ENCODE data around the gene ARL8A. TPM values are rescaled to one million over a fixed set of nuclear protein-coding genes. Genes with fewer than 3 reads are reported as not detected.

ARL8A gene
- total and polyA plus RNA-seq, 2 donors (not counting 1 experiment from before 2014, with no cell fraction given), result 18.7 to 35.8 TPM

DNA sequence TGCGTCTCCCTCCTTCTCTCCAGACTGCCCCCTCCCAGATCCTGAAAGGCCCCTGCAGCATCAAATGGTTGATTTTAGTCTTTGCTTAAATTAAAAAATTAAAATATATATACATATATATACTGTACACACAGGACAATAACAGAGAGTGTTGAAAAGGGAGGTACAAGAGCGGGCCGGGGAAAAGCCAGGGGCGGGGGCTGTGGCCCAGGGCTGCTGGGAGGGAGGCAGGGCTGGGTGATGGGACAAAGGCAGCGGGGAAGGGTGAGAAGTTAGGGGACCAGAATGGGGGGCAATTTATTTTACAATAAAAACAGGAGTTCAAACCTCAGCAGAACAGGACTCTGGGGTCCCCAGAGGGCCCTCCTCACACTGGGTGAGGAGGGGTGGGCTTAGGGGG, 10.5 kb downstream of the ARL8A start:
- Histone ChIP-seq H3K4me1 (ENCODE audit: control insufficient read depth, extremely low read depth, insufficient read depth, low read length) (peaks cover 2% of the 10 kb centered on the region), H3K4me3 (replicated peaks in 1 of 4; ENCODE audit: control extremely low read depth in 1 of 4, insufficient read depth in 1 of 4, low read depth in 3 of 4, low read length in 4 of 4) (no peak overlapping the region), H3K9me3 (ENCODE audit: control insufficient read depth, insufficient read depth, low read depth, low read length) (no peaks in the 10 kb centered on the region), H3K27me3 (ENCODE audit: control insufficient read depth, insufficient read depth, low read length) (no peaks in the 10 kb centered on the region), H3K27ac (ENCODE audit: insufficient read depth, low read length) (no peak overlapping the region), H3K9ac (ENCODE audit: insufficient read depth, low read length) (no peak overlapping the region), H4K20me1 (ENCODE audit: control insufficient read depth, extremely low read depth, insufficient read depth, low read length) (no peaks in the 10 kb centered on the region), H3K36me3 (ENCODE audit: control insufficient read depth, insufficient read depth, low read length) (peaks cover 7% of the 10 kb centered on the region), H3K4me2 (ENCODE audit: extremely low read depth, insufficient read depth, low read length) (no peak overlapping the region), H2AFZ (ENCODE audit: low read length) (no peak overlapping the region), H3K79me2 (ENCODE audit: control insufficient read depth, insufficient read depth, low read length) (no peaks in the 10 kb centered on the region)
- no peak for DNase-seq (ENCODE audit: low read depth in 2 of 2)
- TF ChIP-seq, protein P1, sequence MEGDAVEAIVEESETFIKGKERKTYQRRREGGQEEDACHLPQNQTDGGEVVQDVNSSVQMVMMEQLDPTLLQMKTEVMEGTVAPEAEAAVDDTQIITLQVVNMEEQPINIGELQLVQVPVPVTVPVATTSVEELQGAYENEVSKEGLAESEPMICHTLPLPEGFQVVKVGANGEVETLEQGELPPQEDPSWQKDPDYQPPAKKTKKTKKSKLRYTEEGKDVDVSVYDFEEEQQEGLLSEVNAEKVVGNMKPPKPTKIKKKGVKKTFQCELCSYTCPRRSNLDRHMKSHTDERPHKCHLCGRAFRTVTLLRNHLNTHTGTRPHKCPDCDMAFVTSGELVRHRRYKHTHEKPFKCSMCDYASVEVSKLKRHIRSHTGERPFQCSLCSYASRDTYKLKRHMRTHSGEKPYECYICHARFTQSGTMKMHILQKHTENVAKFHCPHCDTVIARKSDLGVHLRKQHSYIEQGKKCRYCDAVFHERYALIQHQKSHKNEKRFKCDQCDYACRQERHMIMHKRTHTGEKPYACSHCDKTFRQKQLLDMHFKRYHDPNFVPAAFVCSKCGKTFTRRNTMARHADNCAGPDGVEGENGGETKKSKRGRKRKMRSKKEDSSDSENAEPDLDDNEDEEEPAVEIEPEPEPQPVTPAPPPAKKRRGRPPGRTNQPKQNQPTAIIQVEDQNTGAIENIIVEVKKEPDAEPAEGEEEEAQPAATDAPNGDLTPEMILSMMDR (conservative IDR thresholded peaks at IDR 0.05 in 1 of 2, IDR thresholded peaks at IDR 0.05 in 1 of 2; ENCODE audit: low read depth in 1 of 2, low read length in 2 of 2), result no peak
- TF ChIP-seq EZH2 (IDR thresholded peaks at IDR 0.05; ENCODE audit: low read length, missing control alignments), result no peak

DNA sequence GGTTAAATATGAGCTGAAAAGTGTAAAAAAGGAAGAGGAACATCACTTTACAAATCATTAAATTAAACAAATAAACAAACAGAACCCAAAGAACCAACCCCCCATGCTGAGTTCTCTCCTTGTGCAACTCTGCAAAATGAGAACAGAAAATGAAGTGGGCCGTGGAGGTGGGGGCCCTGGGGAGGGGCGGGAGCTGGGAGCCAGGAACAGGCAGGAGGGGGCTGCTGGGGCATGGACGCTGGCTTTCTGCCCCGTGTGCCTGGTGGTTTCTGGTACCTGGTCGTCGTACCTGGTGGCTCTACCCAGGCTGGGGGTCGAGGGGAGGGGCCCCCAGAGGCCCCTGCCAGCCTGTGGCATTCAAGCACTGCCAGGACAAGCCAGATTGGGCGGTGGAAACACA, 11.0 kb downstream of the ARL8A start:
- Histone ChIP-seq H3K27ac (ENCODE audit: insufficient read depth, low read length) (no peak overlapping the region), H3K79me2 (ENCODE audit: control insufficient read depth, insufficient read depth, low read length) (no peaks in the 10 kb centered on the region), H3K27me3 (ENCODE audit: control insufficient read depth, insufficient read depth, low read length) (no peaks in the 10 kb centered on the region), H3K4me1 (ENCODE audit: control insufficient read depth, extremely low read depth, insufficient read depth, low read length) (peaks cover 2% of the 10 kb centered on the region), H3K4me2 (ENCODE audit: extremely low read depth, insufficient read depth, low read length) (no peak overlapping the region), H3K9ac (ENCODE audit: insufficient read depth, low read length) (no peak overlapping the region), H3K4me3 (replicated peaks in 1 of 4; ENCODE audit: control extremely low read depth in 1 of 4, insufficient read depth in 1 of 4, low read depth in 3 of 4, low read length in 4 of 4) (no peak overlapping the region), H4K20me1 (ENCODE audit: control insufficient read depth, extremely low read depth, insufficient read depth, low read length) (no peaks in the 10 kb centered on the region), H3K36me3 (ENCODE audit: control insufficient read depth, insufficient read depth, low read length) (peaks cover 7% of the 10 kb centered on the region), H2AFZ (ENCODE audit: low read length) (no peak overlapping the region), H3K9me3 (ENCODE audit: control insufficient read depth, insufficient read depth, low read depth, low read length) (no peaks in the 10 kb centered on the region)
- no peak for DNase-seq (ENCODE audit: low read depth in 2 of 2)
- TF ChIP-seq, protein P1 (conservative IDR thresholded peaks at IDR 0.05 in 1 of 2, IDR thresholded peaks at IDR 0.05 in 1 of 2; ENCODE audit: low read depth in 1 of 2, low read length in 2 of 2), result no peak
- no peak for TF ChIP-seq EZH2 (IDR thresholded peaks at IDR 0.05; ENCODE audit: low read length, missing control alignments)

DNA sequence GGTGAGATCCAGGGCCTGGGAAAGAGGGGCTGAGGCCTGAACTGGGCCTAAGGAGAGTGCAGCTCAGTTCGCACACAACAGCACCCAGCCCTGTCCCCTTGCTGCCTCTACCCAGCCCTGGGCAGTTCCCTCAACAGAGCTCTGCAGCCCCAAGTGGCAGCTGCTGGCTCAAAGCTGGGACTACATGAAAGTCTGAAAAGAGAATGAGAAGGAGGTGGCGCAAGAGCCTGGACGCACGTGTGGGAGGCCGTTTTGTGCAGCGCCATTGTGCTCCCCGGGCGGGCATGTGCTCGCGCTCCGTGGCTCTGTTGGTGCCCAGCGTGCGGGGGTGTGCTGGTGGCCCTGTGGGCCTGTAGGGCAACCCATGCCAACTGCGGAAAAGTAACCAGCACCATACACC, 11.5 kb downstream of the ARL8A start:
- Histone ChIP-seq H3K36me3 (ENCODE audit: control insufficient read depth, insufficient read depth, low read length) (peaks cover 7% of the 10 kb centered on the region), H3K4me3 (replicated peaks in 1 of 4; ENCODE audit: control extremely low read depth in 1 of 4, insufficient read depth in 1 of 4, low read depth in 3 of 4, low read length in 4 of 4) (no peak overlapping the region), H4K20me1 (ENCODE audit: control insufficient read depth, extremely low read depth, insufficient read depth, low read length) (no peaks in the 10 kb centered on the region), H3K4me2 (ENCODE audit: extremely low read depth, insufficient read depth, low read length) (no peak overlapping the region), H3K79me2 (ENCODE audit: control insufficient read depth, insufficient read depth, low read length) (no peaks in the 10 kb centered on the region), H3K4me1 (ENCODE audit: control insufficient read depth, extremely low read depth, insufficient read depth, low read length) (peaks cover 2% of the 10 kb centered on the region), H3K9ac (ENCODE audit: insufficient read depth, low read length) (no peak overlapping the region), H3K27me3 (ENCODE audit: control insufficient read depth, insufficient read depth, low read length) (no peaks in the 10 kb centered on the region), H3K9me3 (ENCODE audit: control insufficient read depth, insufficient read depth, low read depth, low read length) (no peaks in the 10 kb centered on the region), H2AFZ (ENCODE audit: low read length) (no peak overlapping the region), H3K27ac (ENCODE audit: insufficient read depth, low read length) (no peak overlapping the region)
- no peak for DNase-seq (ENCODE audit: low read depth in 2 of 2)
- TF ChIP-seq, protein P1 (conservative IDR thresholded peaks at IDR 0.05 in 1 of 2, IDR thresholded peaks at IDR 0.05 in 1 of 2; ENCODE audit: low read depth in 1 of 2, low read length in 2 of 2), result no peak
- no peak for TF ChIP-seq EZH2 (IDR thresholded peaks at IDR 0.05; ENCODE audit: low read length, missing control alignments)

Measured in fibroblast of lung (primary cell).